H1 (cell line): ENCODE measurements around the gene ZNF775. TPM values are rescaled to one million over a fixed set of nuclear protein-coding genes. Genes with fewer than 3 reads are reported as not detected.

Source experiments
- PHF8 ChIP-seq: fragments of 200-600 bp; sonication (generic); conservative IDR thresholded peaks from 2 replicates; pipeline ENCODE4 v1.7.1; 2012; ENCODE audit warnings: low read depth, mild to moderate bottlenecking, inconsistent platforms, low read length, moderate library complexity
- RFX5 ChIP-seq: IDR thresholded peaks from 2 replicates; pipeline ENCODE4 v1.6.1; 2011; ENCODE audit warnings: low read depth, low read length, improper control_type of control experiment, borderline replicate concordance
- RXRA ChIP-seq: IDR thresholded peaks from 2 replicates; pipeline ENCODE4 v1.6.1; 2011; ENCODE audit warnings: low read depth, mild to moderate bottlenecking, low read length, moderate library complexity; ENCODE audit not compliant: insufficient read depth
- SP1 ChIP-seq: IDR thresholded peaks from 2 replicates; pipeline ENCODE4 v1.6.1; 2011; ENCODE audit warnings: low read depth, low read length
- SRF ChIP-seq: IDR thresholded peaks from 2 replicates; pipeline ENCODE4 v1.6.1; 2011; ENCODE audit warnings: mild to moderate bottlenecking, low read depth, low read length, moderate library complexity
- polyA plus RNA-seq, 7 experiments: library from polyadenylated mRNA; depleted of rRNA in 3 of 7; stranded (reverse) in 5 of 7; unstranded in 2 of 7; fragments of >200 nt in 5 of 7; fragments of 200-250 nt in 2 of 7; gene quantifications; 1 replicate in 5 of 7; 2 replicates in 1 of 7; 4 replicates in 1 of 7; pipeline versions ENCODE4 v1.2.1 to v1.2.3, GENCODE V29; 2011 to 2013; ENCODE audit warnings: missing spikeins in 2 of 7, mixed read lengths in 2 of 7
- total RNA-seq: library from RNA; stranded (reverse); fragmentation: NEBNext Ultra II Directional; extraction: Animal tissue kit (Norgen Biotek cat#: 25700); gene quantifications from 2 replicates; pipeline ENCODE4 v1.2.1, GENCODE V29; 2021

ZNF775 gene
- total and polyA plus RNA-seq, 2 of the 8 experiments (the other 6 are each of a cell fraction or from before 2014, with no cell fraction given): 13.6 to 21.5 TPM

- TF ChIP-seq PHF8: no peak
- no peak for TF ChIP-seq RXRA
- TF ChIP-seq SP1: no peak
- TF ChIP-seq RFX5: no peak
- no peak for TF ChIP-seq SRF
Observed at GRCh38 chr7:150388709-150389531, 9.8 kb downstream of the ZNF775 start (continued).
